Jurkat, Clone E6-1 (cell line): ENCODE measurements around the gene KCNK6.
"Not testable (repeated sequence)": the region's sequence is repeated elsewhere in the genome, so short reads cannot be mapped to it uniquely, and the experiment has no call there.

ENCODE experiments used
- DNase-seq: peaks from one replicate; pipeline ENCODE4 v3.0.0-alpha.2; 2011; ENCODE audit warnings: low read depth, low spot score
- H3K4me3 ChIP-seq: 2 replicates; pipeline ENCODE4 v1.5.1; 2011; ENCODE audit warnings: mild to moderate bottlenecking, low read length, control low read depth, moderate library complexity

The KCNK6 gene

GRCh38 chr19:38317104-38317612 is 2.5 kb upstream of the KCNK6 start:
- no peak for DNase-seq

GRCh38 chr19:38318660-38319059 is 985 bp upstream of the KCNK6 start:
- no peak for DNase-seq
- no peak overlapping the region for H3K4me3 ChIP-seq

More at GRCh38 chr19:38317104-38317612, 2.5 kb upstream of the KCNK6 start:
- H3K4me3 ChIP-seq = no peak overlapping the region

GRCh38 chr19:38320969-38321339 is 1.3 kb downstream of the KCNK6 start:
- no peak for DNase-seq
- H3K4me3 ChIP-seq = no peak overlapping the region

- DNase-seq = no peak
- H3K4me3 ChIP-seq = no peak overlapping the region
These were observed 2.1 kb downstream of the KCNK6 start for GRCh38 chr19:38321646-38322196.

GRCh38 chr19:38323291-38323690 is 3.6 kb downstream of the KCNK6 start:
- H3K4me3 ChIP-seq = no peak overlapping the region
- no peak for DNase-seq

- no peak for DNase-seq
These were observed 4.8 kb downstream of the KCNK6 start for GRCh38 chr19:38324431-38324830.

GRCh38 chr19:38326591-38326990 is 6.9 kb downstream of the KCNK6 start:
- no peak for DNase-seq
- H3K4me3 ChIP-seq = no peak overlapping the region

More at GRCh38 chr19:38324431-38324830, 4.8 kb downstream of the KCNK6 start:
- H3K4me3 ChIP-seq = no peak overlapping the region

- no peak for DNase-seq
- H3K4me3 ChIP-seq = no peak overlapping the region
These were observed 10.0 kb downstream of the KCNK6 start for GRCh38 chr19:38329651-38330050.

GRCh38 chr19:38331728-38332127 is 12.1 kb downstream of the KCNK6 start:
- H3K4me3 ChIP-seq = no peak overlapping the region
- no peak for DNase-seq

- DNase-seq = no peak
- H3K4me3 ChIP-seq = no peak overlapping the region
These were observed 13.6 kb downstream of the KCNK6 start for GRCh38 chr19:38333245-38333644.

GRCh38 chr19:38335949-38336637 is 16.4 kb downstream of the KCNK6 start:
- peak overlapping the region; percentile 80 for H3K4me3 ChIP-seq
- DNase-seq = peak; percentile 95

GRCh38 chr19:38336638-38337359 is 17.2 kb downstream of the KCNK6 start:
- DNase-seq = peak; percentile 93
- peak overlapping the region; percentile 80 for H3K4me3 ChIP-seq

GRCh38 chr19:38337360-38337653 is 17.7 kb downstream of the KCNK6 start:
- no peak for DNase-seq

GRCh38 chr19:38339011-38339410 is 19.4 kb downstream of the KCNK6 start:
- H3K4me3 ChIP-seq, DNase-seq: not testable (repeated sequence)

More at GRCh38 chr19:38337360-38337653, 17.7 kb downstream of the KCNK6 start:
- peak overlapping the region; percentile 80 for H3K4me3 ChIP-seq

- DNase-seq = no peak
- H3K4me3 ChIP-seq = no peak overlapping the region
These were observed 21.3 kb downstream of the KCNK6 start for GRCh38 chr19:38340927-38341326.

- no peak overlapping the region for H3K4me3 ChIP-seq
- DNase-seq = no peak
These were observed 27.2 kb downstream of the KCNK6 start for GRCh38 chr19:38346837-38347236.

- DNase-seq = no peak
- no peak overlapping the region for H3K4me3 ChIP-seq
These were observed 31.2 kb downstream of the KCNK6 start for GRCh38 chr19:38350883-38351282.

GRCh38 chr19:38351865-38352395 is 32.3 kb downstream of the KCNK6 start:
- no peak overlapping the region for H3K4me3 ChIP-seq
- DNase-seq = no peak

- DNase-seq = no peak
- no peak overlapping the region for H3K4me3 ChIP-seq
These were observed 33.0 kb downstream of the KCNK6 start for GRCh38 chr19:38352611-38353010.
